DOHH2 (cell line): ENCODE results near the gene GALNT2.

Experiments
- EZH2phosphoT487 ChIP-seq: fragments of 200-600 bp; sonication (generic); IDR thresholded peaks from 2 replicates; pipeline ENCODE4 v1.6.1; 2017; ENCODE audit warnings: borderline replicate concordance, mild to moderate bottlenecking, antibody characterized with exemption, low read length, moderate library complexity, mixed read lengths
- TF ChIP-seq, protein P1 (sequence below): fragments of 200-600 bp; sonication (generic); IDR thresholded peaks from one replicate; pipeline ENCODE4 v1.5.1; 2014; ENCODE audit warnings: antibody characterized with exemption, mild to moderate bottlenecking, low read depth, low read length; ENCODE audit not compliant: poor library complexity, severe bottlenecking

DNA sequence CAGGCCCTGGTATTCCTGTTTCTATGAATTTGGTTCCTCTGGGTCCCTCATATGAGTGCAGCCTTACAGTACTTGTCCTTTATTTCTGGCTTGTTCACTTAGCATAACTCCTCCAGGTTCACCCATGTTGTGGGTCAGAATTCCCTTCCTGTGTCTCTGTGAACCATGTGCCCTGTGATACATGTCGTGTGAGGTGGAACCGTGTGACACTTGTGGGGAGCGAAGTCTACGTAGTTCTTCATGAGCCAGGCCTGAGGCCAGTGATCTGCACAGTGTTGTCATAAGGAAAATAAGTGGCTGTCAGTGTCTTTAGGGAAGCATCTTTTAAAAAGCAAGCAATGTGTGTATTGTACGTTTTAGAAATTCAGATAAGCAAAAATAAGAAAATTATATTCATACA is 122.8 kb downstream of the GALNT2 start:
- TF ChIP-seq, protein P1, sequence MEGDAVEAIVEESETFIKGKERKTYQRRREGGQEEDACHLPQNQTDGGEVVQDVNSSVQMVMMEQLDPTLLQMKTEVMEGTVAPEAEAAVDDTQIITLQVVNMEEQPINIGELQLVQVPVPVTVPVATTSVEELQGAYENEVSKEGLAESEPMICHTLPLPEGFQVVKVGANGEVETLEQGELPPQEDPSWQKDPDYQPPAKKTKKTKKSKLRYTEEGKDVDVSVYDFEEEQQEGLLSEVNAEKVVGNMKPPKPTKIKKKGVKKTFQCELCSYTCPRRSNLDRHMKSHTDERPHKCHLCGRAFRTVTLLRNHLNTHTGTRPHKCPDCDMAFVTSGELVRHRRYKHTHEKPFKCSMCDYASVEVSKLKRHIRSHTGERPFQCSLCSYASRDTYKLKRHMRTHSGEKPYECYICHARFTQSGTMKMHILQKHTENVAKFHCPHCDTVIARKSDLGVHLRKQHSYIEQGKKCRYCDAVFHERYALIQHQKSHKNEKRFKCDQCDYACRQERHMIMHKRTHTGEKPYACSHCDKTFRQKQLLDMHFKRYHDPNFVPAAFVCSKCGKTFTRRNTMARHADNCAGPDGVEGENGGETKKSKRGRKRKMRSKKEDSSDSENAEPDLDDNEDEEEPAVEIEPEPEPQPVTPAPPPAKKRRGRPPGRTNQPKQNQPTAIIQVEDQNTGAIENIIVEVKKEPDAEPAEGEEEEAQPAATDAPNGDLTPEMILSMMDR = no peak
- no peak for TF ChIP-seq EZH2phosphoT487
